ENCODE results near the gene CST8. TPM values are rescaled to one million over a fixed set of nuclear protein-coding genes. Genes with fewer than 3 reads are reported as not detected.

CST8 gene
- total and polyA plus RNA-seq, 8 donors = not detected

DNA sequence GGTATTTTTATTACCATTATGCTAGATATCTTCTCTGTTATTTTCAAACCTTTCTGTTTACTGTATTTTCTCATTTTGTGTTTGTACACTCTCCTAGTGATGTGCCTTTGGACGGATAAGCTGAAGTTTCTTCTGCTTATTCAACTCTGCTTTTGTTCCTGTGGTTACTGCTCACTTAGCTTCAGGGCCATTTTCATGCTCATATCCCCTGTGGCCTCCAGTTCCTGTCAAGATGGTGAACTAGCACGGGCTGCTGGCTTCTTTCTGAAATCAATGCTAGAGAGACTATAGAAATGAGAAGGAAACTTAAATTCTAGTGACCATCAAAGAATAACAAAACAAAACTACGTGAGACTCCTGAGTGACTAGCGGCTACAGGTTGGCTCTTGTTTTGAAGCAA lies 6.8 kb upstream of the CST8 start:
- no peaks in the 10 kb centered on the region for H3K36me3 ChIP-seq
- WGBS, 2 donors = 53 to 66% methylated on average over 4 of the region's 4 CpGs
- intact Hi-C loops (cut with DNase I) = no loop called here
- H3K27me3 ChIP-seq = no peaks in the 10 kb centered on the region
- no peaks in the 10 kb centered on the region for H3K9me3 ChIP-seq
- no peak overlapping the region for H3K4me3 ChIP-seq
- DNase-seq (no peak), ATAC-seq (no peak), FAIRE-seq (no peak)
- TF ChIP-seq, protein P1, sequence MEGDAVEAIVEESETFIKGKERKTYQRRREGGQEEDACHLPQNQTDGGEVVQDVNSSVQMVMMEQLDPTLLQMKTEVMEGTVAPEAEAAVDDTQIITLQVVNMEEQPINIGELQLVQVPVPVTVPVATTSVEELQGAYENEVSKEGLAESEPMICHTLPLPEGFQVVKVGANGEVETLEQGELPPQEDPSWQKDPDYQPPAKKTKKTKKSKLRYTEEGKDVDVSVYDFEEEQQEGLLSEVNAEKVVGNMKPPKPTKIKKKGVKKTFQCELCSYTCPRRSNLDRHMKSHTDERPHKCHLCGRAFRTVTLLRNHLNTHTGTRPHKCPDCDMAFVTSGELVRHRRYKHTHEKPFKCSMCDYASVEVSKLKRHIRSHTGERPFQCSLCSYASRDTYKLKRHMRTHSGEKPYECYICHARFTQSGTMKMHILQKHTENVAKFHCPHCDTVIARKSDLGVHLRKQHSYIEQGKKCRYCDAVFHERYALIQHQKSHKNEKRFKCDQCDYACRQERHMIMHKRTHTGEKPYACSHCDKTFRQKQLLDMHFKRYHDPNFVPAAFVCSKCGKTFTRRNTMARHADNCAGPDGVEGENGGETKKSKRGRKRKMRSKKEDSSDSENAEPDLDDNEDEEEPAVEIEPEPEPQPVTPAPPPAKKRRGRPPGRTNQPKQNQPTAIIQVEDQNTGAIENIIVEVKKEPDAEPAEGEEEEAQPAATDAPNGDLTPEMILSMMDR (IDR thresholded peaks at IDR 0.05) = no peak
- H3K27ac ChIP-seq = no peak overlapping the region
- no peaks in the 10 kb centered on the region for H3K4me1 ChIP-seq

DNA sequence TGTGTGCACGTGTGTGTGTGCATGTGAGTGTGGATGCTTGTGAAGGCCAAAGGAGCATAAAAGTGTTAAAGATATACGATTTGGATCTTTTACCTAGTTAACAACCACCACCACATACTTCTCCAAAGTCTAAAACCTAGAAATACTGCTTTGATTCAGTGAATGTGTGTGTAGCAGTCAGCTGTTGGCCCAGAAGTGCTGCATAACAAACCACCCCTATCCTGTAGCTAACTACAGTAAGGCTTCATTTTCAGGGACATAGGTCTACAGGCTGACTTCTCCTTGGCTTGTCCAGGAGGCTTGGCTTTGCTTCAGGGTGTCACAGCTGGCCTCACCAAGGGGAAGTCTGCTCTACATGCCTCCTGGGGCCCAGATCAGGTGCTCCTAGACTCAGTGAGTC lies 2.4 kb upstream of the CST8 start:
- no peak for FAIRE-seq
- Histone ChIP-seq H3K4me1 (no peaks in the 10 kb centered on the region), H3K36me3 (no peaks in the 10 kb centered on the region), H3K4me3 (no peak overlapping the region), H3K9me3 (no peaks in the 10 kb centered on the region), H3K27ac (no peak overlapping the region), H3K27me3 (no peaks in the 10 kb centered on the region)
- ATAC-seq = no peak
- intact Hi-C loops (cut with DNase I) = no loop called here
- 68 to 75% methylated on average over 2 of the region's 2 CpGs for WGBS, 2 donors
- TF ChIP-seq, protein P1 (IDR thresholded peaks at IDR 0.05) = no peak
- DNase-seq = no peak

- Histone ChIP-seq H3K27ac (no peak overlapping the region), H3K4me3 (no peak overlapping the region), H3K27me3 (no peaks in the 10 kb centered on the region), H3K9me3 (no peaks in the 10 kb centered on the region), H3K36me3 (no peaks in the 10 kb centered on the region), H3K4me1 (no peaks in the 10 kb centered on the region)
- intact Hi-C loops (cut with DNase I) = no loop called here
- WGBS, 2 donors = 88 to 89% methylated on average over 3 of the region's 3 CpGs
- FAIRE-seq (no peak), ATAC-seq (no peak), DNase-seq (no peak)
- TF ChIP-seq, protein P1 (IDR thresholded peaks at IDR 0.05) = no peak
These were observed 1.9 kb upstream of the CST8 start for GRCh38 chr20:23488996-23489395.

- H3K36me3 ChIP-seq = no peaks in the 10 kb centered on the region
- H3K9me3 ChIP-seq = no peaks in the 10 kb centered on the region
- ATAC-seq (no peak), FAIRE-seq (no peak), DNase-seq (no peak)
- H3K27me3 ChIP-seq = no peaks in the 10 kb centered on the region
- intact Hi-C loops (cut with DNase I) = no loop called here
- H3K4me3 ChIP-seq = no peak overlapping the region
- TF ChIP-seq, protein P1 (IDR thresholded peaks at IDR 0.05) = no peak
- no peak overlapping the region for H3K27ac ChIP-seq
- no peaks in the 10 kb centered on the region for H3K4me1 ChIP-seq
These were observed 1.4 kb downstream of the CST8 start for GRCh38 chr20:23492292-23492691.

DNA sequence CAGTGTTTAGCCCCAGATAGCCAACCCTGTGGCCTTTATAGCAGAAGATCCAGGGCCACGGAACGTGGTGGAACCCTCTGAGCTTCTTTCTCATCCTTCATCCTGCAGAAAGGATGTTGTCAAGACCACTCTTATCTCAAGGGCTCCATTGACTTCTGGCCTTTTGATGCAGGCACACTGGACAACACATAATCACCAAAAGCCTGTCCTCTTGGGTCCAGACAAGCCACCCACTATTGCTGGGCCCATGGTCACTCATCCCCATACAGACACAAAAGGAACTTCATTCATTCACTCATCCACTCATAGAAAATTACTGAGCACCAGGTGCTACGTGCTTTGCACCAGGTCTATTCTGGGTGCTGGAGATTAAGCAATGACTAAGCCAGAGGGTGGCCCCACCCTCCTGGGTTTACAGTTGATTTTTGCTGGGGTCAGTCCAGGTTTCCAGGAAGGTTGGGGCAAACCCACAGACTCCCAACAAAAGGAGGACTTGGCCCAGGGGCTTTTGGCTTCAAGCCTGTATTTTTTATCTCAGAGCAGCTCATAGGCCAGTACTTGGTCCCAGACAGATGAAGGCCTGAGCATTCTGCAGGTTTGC lies 2.4 kb downstream of the CST8 start:
- FAIRE-seq (no peak), ATAC-seq (no peak), DNase-seq (no peak)
- no peaks in the 10 kb centered on the region for H3K36me3 ChIP-seq
- TF ChIP-seq, protein P1 (IDR thresholded peaks at IDR 0.05) = no peak
- intact Hi-C loops (cut with DNase I) = no loop called here
- no peak overlapping the region for H3K27ac ChIP-seq
- no peaks in the 10 kb centered on the region for H3K9me3 ChIP-seq
- H3K4me1 ChIP-seq = no peaks in the 10 kb centered on the region
- H3K4me3 ChIP-seq = no peak overlapping the region
- no peaks in the 10 kb centered on the region for H3K27me3 ChIP-seq
- 58 to 68% methylated on average over 3 of the region's 3 CpGs for WGBS, 2 donors
